GM21390 (cell line): ENCODE data around the gene PRR36.

ENCODE experiments used
- ATAC-seq: cut with Tn5 transposase; IDR thresholded peaks from one replicate; pipeline ENCODE4 v1.9.1; 2021; ENCODE audit not compliant: unreplicated experiment

The PRR36 gene

DNA sequence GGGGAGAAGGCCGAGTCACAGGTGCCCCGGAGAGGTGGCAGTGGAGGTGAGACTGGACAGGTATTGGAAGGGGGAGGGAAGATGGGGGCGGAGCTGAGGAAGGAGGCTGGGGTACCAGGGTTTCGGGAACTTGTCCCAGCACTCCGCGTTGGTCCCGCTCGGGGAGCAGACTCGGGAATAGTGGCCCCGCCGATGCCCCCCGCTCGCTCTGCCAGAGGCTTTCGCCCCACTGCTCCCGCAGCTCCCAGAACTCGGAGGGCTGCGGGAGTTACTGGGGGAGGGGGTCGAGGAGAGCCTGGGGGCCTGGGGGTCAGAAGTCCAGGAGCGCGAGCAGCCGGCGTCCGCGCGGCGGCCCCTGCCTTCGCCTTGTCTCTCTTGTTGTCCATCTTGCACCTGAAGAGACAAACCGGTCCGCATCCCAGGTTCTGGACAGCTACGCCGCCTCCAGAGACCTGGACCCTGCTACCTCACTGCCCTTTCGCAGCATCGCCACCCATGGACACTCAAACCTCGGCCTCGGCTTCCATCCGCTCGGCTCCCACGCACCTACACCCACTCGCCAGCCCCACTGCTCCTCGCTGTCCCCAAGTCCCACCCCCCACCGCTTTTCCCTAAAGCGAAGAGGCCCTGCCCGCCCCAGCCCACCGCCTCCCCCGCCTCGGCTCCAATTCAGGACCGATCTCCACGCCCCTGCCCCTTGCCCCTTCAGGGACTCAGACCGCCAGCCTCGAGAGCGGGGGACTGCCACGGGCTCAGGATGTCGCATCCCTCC lies 700 bp downstream of the PRR36 start:
- no peak for ATAC-seq

DNA sequence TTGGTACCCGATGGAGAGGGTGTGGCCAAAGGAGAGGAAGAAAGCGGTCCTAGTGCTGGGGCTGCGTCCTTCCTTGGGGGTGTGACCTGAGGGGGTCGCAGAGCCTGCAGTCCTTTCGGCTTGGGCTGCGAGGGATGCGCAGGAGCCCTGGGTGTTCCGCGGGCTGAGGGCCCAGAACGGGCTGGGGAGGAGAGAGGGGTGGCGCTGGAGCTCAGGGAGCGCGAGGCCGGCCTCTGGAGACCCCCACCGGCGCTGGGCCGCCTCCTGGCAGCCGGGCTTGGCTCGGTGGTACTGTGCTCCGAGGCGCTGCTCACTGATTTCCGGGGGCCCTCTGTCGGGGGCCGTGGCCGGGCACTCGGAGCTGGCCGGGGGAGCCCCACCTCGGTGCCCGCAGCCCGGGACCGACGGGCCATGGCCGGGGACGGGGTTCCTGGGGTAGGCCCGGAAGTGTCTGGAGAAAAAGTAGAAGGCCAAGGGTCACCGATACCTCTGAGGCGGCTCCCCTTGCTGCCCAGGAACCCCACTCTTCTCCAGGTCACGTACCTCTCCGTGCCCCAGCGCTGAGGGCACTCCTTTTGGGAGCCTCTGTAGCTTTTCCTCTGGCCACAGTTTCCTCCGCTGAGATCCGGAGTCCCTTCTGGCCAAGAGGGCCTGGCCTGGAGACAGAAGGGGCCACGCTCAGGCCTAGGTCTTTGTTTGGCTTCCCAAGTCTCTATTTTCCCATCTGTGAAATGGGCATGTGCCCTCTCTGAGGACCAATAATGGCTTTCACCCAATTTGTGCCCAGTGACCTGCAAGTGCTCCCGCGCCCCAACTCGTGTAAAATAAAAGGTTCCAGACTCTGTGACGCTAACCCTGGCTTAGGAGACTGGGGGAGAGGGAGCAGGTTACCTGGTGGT lies 1.6 kb downstream of the PRR36 start:
- no peak for ATAC-seq

DNA sequence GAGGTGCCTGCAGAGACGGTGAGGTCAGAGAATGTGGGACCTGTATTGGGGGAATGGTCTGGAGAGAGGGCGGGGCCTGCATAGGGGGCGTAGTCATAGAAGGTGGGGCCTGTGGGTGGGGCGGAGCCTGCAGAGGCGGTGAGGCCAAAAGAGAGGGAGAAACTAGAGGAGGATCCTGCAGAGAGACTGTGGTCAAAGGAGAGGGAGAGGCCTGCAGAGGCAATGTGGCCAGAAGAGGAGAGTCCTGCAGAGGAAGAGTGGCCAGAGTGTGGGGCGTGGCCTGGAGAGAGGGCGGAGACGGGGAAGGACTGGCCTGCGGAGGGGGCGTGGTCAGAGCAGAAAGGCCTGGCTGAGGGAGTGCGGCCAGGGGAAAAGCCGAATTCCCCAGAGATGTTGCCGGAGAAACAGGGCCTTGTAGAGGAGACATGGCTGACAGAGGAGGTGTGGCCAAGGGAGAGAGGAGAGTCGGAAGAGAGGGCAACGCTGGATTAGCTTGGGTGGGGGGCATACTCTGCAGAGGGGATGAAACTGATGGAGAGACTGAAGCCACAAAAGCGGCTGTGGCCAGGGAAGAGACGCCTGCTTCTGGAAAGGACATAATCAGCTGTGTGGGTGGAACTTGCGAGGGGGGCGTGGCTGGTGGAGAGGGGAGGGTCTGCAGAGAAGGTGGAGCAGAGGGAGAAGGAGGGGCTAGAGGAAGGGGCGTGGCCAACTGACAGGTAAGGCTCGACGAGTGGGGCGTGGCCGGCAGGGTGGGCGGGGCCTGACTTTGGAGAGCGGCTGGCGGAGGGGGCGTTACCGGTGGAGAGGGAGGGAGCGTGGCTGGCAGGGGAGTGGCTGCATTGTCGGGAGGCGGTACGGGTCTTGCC lies 2.5 kb downstream of the PRR36 start:
- ATAC-seq: no peak

DNA sequence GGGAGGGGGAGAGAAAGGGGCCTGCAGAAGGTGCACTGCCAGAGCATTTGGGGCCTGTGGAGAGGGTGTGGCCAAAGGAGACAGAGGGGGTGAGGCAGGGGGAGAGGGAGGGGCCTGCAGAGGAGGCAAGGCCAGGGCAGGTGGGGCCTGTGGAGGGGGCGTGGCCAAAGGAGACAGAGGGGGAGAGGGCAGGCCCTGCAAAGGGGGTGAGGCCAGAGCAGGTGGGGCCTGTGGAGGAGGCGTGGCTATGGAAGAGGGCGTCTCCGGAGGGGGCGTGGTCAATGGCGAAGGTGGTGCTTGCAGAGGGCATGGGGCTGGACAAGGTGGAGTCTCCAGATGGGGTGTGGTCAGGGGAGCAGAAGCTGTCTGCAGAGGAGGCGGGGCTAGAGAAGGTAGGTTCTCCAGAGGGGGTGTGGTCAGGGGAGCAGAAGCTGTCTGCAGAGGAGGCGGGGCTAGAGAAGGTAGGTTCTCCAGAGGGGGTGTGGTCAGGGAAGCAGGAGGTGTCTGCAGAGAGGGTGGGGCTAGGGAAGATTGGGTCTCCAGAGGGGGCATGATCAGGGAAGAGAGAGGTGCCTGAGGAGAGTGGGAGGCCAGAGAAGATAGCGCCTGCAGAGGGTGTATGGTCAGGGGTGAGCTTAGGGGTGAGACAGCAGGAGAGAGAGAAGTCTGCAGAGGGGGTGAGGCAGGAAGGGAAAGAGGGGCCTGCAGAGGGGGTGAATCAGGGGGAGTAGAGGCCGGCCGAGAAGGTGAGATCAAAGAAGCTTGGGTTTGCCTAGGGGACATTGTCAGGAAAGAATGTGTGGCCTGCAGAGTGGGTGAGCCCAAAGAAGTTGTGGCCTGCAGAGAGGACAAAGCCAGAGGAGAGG lies 3.4 kb downstream of the PRR36 start:
- no peak for ATAC-seq

DNA sequence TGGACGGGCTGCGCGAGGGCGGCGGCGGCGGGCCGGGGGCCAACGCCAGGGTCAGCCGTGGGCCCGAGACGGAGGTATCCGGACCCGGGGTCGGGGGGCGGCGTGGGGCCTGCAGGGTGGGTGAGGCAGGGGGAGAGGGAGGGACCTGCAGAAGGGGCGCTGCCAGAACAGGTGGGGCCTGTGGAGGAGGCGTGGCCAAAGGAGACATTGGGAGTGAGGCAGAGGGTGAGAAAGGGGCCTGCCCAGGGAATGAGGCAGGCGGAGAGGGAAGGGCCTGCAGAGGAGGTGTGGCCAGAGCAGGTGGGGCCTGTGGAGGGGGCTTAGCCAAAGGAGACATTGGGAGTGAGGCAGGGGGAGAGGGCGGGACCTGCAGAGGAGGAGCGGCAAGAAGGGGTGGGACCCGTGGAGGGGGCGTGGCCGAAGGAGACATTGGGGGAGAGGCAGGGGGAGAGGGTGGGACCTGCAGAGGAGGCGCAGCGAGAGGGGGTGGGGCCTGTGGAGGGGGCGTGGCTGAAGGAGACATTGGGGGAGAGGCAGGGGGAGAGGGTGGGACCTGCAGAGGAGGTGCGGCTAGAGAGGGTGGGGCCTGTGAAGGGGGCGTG lies 4.2 kb downstream of the PRR36 start:
- ATAC-seq: no peak

DNA sequence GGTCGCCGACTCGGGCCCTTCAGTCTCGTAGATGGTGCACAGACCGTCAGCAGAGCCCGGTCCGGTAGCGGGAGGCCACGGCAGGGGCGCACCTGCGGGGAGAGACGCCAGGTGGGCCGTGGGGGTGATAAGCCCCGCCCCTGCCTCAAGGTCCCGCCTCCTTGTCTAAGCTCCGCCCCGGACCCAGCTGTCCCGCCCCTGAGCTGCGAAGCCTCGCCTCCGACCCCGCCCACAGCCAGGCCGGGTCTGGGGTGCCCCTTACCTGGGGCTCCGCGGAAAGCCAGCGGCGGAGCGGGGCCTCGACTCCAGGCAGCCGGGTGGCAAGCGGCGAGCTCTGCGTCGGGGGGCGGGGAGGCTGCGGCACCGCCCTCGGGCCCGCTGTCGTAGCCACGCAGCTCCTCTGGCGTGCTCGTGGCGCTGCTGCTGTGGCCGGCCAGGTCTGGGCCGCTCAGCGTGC lies 4.7 kb downstream of the PRR36 start:
- ATAC-seq: peak; percentile 47

DNA sequence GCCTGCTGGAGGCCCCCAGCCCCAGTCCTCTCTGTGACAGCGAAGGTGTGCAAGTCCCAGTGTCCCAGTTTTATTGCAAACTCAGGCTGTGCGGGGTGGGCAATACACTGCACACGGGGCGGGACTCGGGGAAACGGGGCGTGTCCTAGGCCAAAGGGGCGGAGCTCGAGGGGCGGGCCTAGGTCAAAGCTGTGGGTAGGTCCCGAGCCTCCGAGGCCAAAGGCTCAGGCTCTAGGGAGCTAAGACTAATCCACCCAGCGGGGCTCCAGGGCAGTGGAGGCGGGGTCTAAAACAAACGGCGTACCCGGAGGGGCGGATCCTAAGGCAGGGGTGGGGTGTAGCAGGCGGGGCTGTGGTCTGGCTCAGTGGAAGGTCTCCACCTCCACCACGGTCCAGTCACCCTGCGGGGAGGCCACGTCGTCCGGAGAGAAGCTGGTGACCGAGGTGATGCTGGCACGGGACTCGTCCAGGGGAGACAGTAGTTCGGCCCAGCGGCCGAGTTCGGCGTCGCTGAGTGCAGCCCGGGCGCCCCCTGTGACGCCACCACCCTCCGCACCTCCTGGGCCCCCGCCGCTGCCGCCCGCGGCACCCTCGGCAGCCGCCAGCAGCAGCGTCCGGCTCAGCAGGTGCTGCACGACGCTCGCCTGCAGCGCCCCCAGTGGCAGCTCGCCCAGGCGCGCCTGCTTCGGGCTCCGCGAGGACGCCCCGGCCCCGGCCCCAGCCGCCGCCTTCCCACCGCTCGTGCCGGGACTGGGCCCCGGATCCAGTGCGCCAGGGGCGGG lies 5.3 kb downstream of the PRR36 start:
- peak; percentile 60 for ATAC-seq

DNA sequence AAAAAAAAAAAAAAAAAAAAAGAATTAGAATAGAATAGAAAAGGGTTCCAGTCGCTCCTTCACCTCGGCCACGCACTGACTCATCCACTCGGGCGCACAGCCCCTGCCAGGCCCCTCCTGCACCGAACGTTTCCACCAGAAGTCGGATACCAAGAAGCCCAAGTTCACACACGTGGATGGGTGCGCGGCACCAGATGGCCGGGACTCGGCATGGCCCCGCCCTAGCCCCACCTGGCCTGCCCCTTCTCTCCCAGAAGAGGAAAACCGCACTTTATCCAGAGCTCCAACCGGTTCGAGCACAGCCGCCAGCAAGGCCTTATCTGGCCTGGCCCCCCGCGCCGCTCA lies 5.9 kb downstream of the PRR36 start:
- ATAC-seq: no peak

DNA sequence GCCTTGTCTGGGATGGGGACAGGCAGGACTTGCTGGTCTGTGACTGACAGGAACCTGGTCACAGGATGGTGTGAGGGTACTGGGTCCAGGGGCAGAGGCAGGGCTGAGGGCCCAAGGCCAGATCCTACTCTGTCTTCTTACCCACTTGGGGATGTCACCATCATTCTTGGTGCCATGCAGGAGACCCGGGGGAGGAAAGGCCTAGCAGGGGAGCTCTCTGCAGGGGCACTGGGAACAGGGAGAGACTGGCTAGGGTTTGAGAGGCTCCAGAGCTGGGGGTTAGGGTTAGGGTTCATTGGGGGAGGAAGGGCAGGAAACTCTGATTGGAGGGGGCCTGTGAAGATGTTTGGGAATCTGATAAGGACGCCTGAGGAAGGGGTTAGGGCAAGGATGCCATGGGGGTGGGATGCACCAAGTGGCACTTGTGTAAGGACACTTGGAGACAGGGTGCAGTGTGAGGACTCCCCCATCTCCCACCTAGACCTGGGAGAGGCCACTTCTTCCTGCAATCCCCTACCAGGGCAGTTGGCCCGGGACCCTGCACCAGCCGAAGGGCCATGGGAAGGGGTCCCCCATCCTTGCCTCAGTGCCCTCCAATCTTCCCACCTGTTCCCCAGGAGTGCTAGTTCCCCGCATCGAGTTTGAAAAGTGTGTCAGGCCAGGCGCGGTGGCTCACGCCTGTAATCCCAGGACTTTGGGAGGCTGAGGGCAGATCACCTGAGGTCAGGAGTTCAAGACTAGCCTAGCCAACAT lies 6.9 kb downstream of the PRR36 start:
- ATAC-seq: no peak

DNA sequence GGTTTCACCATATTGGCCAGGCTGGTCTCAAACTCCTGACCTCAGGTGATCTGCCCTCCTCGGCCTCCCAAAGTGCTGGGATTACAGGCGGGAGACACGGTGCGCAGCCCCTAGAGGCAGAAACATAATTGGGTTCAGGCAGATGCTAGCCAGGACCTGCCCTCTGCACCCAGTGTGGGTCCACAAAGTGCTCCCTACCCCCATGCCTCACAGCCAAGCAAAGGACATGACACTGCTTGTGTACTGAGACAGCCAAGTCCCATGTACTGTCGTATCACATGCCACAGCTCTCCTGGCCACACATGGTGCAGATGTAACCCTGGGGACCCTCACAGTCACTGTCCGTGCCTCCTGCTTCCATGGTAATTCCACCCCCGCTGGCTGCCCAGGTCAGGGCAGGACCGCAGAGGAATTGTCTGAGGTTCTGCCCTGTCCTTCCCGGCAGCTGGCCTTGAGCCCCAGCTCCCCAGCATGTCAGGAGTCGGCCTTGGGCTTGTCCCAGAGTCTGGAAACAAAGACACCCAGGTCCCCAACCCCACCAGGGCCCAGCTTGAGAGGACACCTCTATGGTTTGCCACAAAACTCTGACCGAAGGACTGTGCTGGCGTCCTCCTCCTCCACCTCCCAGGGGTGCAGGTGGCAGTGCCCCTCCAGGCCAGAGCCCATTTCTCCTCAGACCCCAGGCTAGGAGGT lies 7.6 kb downstream of the PRR36 start:
- no peak for ATAC-seq

DNA sequence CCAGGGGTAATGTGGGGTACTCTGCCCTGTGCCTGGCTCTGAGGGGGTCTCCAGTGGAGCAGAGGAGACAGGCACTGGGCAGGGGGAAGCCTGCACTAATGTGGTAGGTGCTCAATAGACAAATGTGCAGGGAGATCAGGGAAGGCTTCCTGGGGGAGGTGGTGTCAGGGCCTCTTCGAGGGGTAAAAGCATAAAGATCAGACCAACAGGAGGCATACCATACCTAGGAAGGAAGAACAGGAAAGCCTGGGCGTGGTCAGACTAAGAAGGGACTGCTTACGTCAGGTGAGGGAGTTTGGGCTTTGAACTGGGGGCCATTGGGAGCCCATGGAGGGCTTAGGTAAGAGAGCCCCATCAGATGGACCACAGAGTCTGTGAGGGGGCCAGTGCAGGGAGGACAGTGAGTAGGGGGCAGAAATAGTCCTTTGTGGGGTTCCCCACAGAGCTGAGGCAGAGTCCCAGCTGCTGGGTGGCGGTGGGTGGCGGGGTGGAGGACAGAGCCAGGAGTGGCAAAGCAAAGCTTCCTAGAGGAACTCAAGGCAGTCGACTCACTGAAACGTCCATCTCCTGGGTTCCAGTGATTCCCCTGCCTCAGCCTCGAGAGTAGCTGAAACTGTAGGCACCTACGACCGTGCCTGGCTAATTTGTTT lies 8.8 kb downstream of the PRR36 start:
- no peak for ATAC-seq

DNA sequence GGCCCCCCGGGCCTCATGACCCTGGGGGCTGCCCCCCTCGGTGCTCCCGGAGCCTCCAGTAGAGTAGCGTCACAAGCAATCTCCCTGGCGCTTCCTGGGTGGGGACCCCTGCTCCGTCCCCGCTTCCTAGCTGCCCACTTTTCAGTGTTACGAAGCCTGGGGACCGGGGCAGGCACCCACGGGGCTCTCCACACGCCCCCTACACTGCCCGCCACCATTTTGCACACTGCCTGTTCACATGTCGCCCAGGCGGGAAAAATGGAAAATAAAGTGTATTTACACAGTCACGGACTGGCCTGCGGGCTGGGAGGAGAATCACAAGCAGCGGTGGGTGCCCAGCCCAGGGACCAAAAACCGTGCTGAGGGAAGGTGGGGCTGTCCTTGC lies 9.5 kb downstream of the PRR36 start:
- ATAC-seq: no peak

DNA sequence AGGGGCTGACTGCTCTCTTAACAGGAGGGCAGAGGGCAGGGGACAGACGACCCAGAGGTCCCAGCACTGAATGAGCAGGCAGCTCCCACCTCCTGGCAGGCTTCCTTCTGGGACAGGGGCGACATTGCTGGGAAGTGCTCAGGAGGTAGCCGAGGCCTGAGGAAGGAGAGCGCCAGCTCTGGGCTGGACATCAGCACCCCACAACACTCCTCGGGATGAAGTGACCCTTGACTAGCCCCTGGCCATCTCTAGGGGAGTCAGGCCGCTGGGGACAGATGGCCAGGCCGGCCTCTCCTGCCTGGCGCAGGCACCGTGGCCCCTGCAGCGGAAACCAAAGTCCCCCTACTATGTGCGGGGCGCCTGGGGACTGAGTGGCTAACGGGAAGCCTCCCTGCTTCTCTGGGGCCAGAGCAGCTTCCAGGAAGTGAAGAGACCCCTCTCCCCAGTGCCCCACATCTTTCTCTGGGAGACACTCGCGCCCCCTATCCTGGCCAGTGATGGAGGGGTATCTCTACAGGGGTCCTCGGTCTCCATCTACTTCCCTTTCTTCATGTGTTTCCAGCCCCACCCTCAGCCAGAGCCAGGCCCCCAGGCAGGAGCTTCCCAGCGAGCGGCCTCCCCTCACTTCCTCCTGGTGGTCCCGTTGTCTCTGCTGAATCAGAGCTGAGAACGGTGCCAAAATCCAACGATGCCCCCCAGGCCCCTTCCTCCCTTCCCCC lies 10.1 kb downstream of the PRR36 start:
- ATAC-seq: no peak

DNA sequence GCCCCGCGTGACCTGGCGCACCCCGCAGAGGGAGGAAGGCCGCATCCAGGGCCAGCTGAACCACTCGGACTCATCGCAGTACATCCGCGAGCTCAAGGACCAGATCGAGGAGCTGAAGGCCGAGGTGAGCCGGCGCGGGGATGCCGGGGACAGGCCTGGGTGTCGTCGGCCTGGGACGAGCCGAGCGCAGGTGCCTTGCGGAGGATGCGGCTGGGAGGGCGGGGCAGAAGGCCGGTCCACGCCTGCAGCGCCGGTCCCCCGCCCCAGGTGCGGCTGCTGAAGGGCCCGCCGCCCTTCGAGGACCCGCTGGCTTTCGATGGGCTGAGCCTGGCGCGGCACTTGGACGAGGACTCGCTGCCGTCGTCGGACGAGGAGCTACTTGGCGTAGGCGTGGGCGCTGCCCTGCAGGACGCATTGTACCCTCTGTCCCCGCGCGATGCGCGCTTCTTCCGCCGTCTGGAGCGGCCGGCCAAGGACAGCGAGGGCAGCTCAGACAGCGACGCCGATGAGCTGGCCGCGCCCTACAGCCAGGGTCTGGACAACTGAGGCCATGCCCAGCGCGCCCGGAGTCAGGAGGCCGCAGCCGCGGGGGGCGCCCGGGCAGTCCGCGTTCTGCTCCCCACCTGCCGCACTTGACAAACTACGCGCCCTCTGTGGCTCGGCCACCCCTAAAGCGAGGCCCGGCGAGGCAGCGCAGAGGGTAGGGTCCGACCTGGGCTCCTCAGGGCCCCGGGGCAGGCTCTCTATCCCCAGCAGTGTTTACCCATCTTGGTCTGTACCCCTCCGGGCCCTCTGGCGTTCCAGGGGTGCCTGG lies 10.8 kb downstream of the PRR36 start:
- no peak for ATAC-seq

DNA sequence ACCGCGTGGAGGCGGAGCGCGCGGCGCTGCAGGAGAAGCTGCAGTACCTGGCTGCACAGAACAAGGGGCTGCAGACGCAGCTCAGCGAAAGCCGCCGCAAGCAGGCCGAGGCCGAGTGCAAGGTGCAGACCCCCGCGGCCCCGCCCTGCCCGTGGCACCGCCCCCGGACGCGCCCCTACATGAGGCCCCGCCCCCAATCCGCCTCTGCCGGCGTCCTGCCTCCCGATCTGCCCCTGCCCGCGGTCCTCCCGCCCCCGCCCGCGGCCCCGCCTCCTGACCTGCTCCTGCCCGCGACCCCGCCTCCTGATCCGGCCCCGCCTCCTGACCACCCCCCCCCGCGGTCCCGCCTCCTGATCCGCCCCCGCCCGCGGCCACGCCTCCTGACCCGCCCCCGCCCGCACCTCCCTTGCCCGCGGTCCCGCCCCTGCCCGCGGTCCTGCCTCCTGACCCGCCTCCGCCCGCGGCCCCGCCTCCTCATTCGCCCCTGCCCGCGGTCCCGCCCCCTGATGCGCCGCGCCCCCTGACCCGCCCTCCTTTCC lies 11.7 kb downstream of the PRR36 start:
- ATAC-seq: no peak
